ENCODE results near the gene METTL9. TPM values are rescaled to one million over a fixed set of nuclear protein-coding genes. Genes with fewer than 3 reads are reported as not detected.
"Not testable (repeated sequence)": the region's sequence is repeated elsewhere in the genome, so short reads cannot be mapped to it uniquely, and the experiment has no call there.

Gene METTL9
- total RNA-seq, 2 donors from 2014 or later = 79.0 to 80.3 TPM

GRCh38 chr16:21564367-21564766, 35.0 kb upstream of the METTL9 start:
- H3K4me3 Mint-ChIP-seq; H3K9me3 ChIP-seq (ENCODE audit: control insufficient read depth, low read length, poor library complexity, severe bottlenecking); ATAC-seq; DNase-seq; H3K36me3 Mint-ChIP-seq (ENCODE audit: low read depth): not testable (repeated sequence)
- Mint-ChIP-seq H3K27me3 (peaks cover 23% of the 10 kb centered on the region), H3K4me1 (peaks cover 16% of the 10 kb centered on the region), H3K27ac (peak overlapping the region; percentile 89)

DNA sequence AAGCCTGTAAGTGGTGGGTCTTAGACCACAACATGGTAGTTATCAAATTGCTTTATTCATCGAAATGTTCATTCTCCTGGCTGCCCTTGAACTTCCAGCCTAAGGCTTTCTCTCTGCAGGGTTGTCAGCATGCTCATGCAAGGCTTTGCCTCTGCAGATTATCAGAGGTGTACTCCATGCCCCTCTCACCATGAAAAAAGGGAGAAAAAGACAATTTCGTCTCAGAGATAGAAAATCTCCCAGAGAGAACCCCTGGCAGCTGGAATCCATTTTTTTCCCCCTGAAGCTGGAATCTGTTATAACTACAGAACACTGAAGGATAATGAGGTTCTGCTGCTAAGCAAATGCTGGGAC, 33.9 kb upstream of the METTL9 start:
- no peaks in the 10 kb centered on the region for H3K9me3 ChIP-seq (ENCODE audit: control insufficient read depth, low read length, poor library complexity, severe bottlenecking)
- peaks cover 29% of the 10 kb centered on the region for H3K27me3 Mint-ChIP-seq
- H3K4me3 Mint-ChIP-seq = no peak overlapping the region
- H3K27ac Mint-ChIP-seq = peak overlapping the region; percentile 89
- ATAC-seq = no peak
- H3K36me3 Mint-ChIP-seq (ENCODE audit: low read depth) = peaks cover 3% of the 10 kb centered on the region
- no peak for DNase-seq
- peaks cover 14% of the 10 kb centered on the region for H3K4me1 Mint-ChIP-seq

DNA sequence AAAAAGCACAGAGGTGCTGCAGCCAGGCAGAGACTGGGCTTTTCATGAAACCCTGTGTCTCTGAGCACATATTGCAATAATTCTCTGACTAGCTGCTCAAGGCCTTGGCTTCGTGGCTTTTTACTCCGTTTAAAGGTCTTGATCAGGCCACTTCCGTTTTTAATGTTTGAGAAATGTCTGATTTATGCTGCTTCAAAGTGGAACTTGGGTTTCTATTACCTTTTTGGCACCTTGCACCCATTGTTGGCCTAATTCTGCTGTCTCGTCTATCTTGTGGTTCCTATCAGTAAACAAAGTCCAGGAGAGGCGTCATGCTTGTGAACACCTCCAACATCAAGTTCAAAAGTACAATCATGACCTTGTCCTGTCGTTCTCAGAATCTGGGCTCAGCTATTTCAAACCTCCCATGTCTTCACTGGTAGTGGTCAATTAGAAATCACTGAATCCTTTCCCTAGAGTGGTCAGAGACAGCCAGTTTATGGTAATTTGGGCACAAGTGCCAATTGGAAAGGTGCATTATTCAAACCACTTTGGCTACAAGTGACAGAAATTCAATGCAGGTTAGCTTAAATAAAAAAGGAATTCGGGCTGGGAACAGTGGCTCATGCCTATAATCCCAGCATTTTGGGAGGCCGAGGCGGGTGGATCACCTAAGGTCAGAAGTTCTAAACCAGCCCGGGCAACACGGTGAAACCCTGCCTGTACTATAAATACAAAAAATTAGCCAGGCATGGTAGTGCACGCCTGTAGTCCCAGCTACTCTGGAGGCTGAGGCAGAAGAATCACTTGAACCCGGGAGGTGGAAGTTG, 33.3 kb upstream of the METTL9 start:
- DNase-seq = no peak
- ATAC-seq = peak; percentile 55
- peak overlapping the region; percentile 89 for H3K27ac Mint-ChIP-seq

GRCh38 chr16:21566891-21567414, 32.4 kb upstream of the METTL9 start:
- no peaks in the 10 kb centered on the region for H3K9me3 ChIP-seq (ENCODE audit: control insufficient read depth, low read length, poor library complexity, severe bottlenecking)
- H3K27me3 Mint-ChIP-seq = peaks cover 44% of the 10 kb centered on the region
- ATAC-seq = no peak
- no peak for DNase-seq
- H3K36me3 Mint-ChIP-seq (ENCODE audit: low read depth) = peaks cover 6% of the 10 kb centered on the region
- peaks cover 16% of the 10 kb centered on the region for H3K4me1 Mint-ChIP-seq
- H3K4me3 Mint-ChIP-seq = no peak overlapping the region
- H3K27ac Mint-ChIP-seq = peak overlapping the region; percentile 68

More for the DNA sequence above, 33.3 kb upstream of the METTL9 start:
- H3K27me3 Mint-ChIP-seq = peaks cover 35% of the 10 kb centered on the region
- no peak overlapping the region for H3K4me3 Mint-ChIP-seq
- H3K36me3 Mint-ChIP-seq (ENCODE audit: low read depth) = peaks cover 3% of the 10 kb centered on the region
- no peaks in the 10 kb centered on the region for H3K9me3 ChIP-seq (ENCODE audit: control insufficient read depth, low read length, poor library complexity, severe bottlenecking)
- peaks cover 14% of the 10 kb centered on the region for H3K4me1 Mint-ChIP-seq

- Mint-ChIP-seq H3K4me1 (peaks cover 17% of the 10 kb centered on the region), H3K27me3 (peaks cover 45% of the 10 kb centered on the region)
- H3K27ac Mint-ChIP-seq; H3K4me3 Mint-ChIP-seq; H3K36me3 Mint-ChIP-seq (ENCODE audit: low read depth); H3K9me3 ChIP-seq (ENCODE audit: control insufficient read depth, low read length, poor library complexity, severe bottlenecking); DNase-seq; ATAC-seq: not testable (repeated sequence)
These were observed 31.9 kb upstream of the METTL9 start for GRCh38 chr16:21567496-21567895.

DNA sequence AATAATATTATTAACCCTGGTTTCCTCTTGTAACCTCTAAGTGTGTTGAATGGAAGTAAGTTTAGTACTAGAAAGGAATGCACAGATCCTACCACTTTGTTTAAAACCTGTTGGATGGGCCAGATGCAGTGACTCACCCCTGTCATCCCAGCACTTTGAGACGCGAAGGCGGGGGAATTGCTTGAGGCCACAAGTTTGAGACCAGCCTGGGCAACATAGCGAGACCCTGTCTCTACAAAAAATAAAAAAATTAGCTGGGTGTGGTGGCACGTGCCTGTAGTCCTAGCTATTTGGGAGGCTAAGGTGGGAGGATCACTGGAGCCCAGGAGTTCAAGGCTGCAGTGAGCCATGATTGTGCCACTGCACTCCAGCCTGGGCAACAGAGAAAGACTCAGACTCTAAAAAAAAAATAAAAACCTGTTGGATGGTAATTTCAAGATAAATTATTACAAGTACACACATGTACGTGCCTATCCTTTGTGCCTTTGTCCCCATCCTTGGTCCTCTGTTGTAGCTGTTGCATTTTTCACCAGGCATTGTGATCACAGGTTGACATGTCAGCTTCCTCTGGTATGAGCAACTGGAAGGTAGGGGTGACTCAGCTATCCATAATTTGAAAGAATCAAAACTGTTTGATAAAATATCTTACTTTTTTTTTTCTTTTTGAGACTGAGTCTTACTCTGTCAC, 30.7 kb upstream of the METTL9 start:
- H3K27ac Mint-ChIP-seq = no peak overlapping the region

GRCh38 chr16:21570676-21571017, 28.7 kb upstream of the METTL9 start:
- no peaks in the 10 kb centered on the region for H3K9me3 ChIP-seq (ENCODE audit: control insufficient read depth, low read length, poor library complexity, severe bottlenecking)
- Mint-ChIP-seq H3K4me3 (no peak overlapping the region), H3K27ac (peak overlapping the region; percentile 72), H3K36me3 (ENCODE audit: low read depth) (peaks cover 6% of the 10 kb centered on the region), H3K4me1 (peaks cover 12% of the 10 kb centered on the region), H3K27me3 (peaks cover 45% of the 10 kb centered on the region)
- no peak for DNase-seq
- no peak for ATAC-seq

More for the DNA sequence above, 30.7 kb upstream of the METTL9 start:
- peaks cover 6% of the 10 kb centered on the region for H3K36me3 Mint-ChIP-seq (ENCODE audit: low read depth)
- peaks cover 17% of the 10 kb centered on the region for H3K4me1 Mint-ChIP-seq
- ATAC-seq (no peak), DNase-seq (no peak)
- H3K27me3 Mint-ChIP-seq = peaks cover 45% of the 10 kb centered on the region
- no peaks in the 10 kb centered on the region for H3K9me3 ChIP-seq (ENCODE audit: control insufficient read depth, low read length, poor library complexity, severe bottlenecking)
- H3K4me3 Mint-ChIP-seq = no peak overlapping the region

- H3K4me3 Mint-ChIP-seq; H3K4me1 Mint-ChIP-seq; H3K36me3 Mint-ChIP-seq (ENCODE audit: low read depth); DNase-seq; ATAC-seq; H3K9me3 ChIP-seq (ENCODE audit: control insufficient read depth, low read length, poor library complexity, severe bottlenecking); H3K27ac Mint-ChIP-seq: not testable (repeated sequence)
- peaks cover 44% of the 10 kb centered on the region for H3K27me3 Mint-ChIP-seq
These were observed 25.9 kb upstream of the METTL9 start for GRCh38 chr16:21573506-21573905.

DNA sequence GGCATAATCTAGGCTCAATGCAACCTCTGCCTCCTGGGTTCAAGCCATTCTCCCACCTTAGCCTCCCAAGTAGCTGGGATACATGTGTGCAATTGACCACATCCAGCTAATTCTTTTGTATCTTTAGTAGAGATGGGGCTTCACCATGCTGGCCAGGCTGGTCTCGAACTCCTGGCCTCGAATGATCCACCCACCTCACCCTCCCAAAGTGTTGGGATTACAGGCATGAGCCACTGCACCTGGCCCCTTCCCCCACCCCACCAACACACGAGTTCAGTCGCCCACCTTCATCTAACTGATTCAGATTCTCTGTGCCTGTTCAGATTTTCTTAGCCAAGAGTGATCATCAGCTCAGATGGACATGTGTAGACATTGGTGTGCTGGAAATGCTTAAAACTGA, 25.0 kb upstream of the METTL9 start:
- H3K36me3 Mint-ChIP-seq (ENCODE audit: low read depth) = peaks cover 4% of the 10 kb centered on the region
- peaks cover 44% of the 10 kb centered on the region for H3K27me3 Mint-ChIP-seq
- DNase-seq (no peak), ATAC-seq (no peak)
- no peak overlapping the region for H3K27ac Mint-ChIP-seq
- H3K9me3 ChIP-seq (ENCODE audit: control insufficient read depth, low read length, poor library complexity, severe bottlenecking) = no peaks in the 10 kb centered on the region
- H3K4me3 Mint-ChIP-seq = no peak overlapping the region
- peaks cover 5% of the 10 kb centered on the region for H3K4me1 Mint-ChIP-seq

GRCh38 chr16:21576323-21576722, 23.1 kb upstream of the METTL9 start:
- ATAC-seq; H3K4me1 Mint-ChIP-seq; H3K9me3 ChIP-seq (ENCODE audit: control insufficient read depth, low read length, poor library complexity, severe bottlenecking); H3K36me3 Mint-ChIP-seq (ENCODE audit: low read depth); DNase-seq; H3K4me3 Mint-ChIP-seq; H3K27ac Mint-ChIP-seq: not testable (repeated sequence)
- H3K27me3 Mint-ChIP-seq = peaks cover 31% of the 10 kb centered on the region

DNA sequence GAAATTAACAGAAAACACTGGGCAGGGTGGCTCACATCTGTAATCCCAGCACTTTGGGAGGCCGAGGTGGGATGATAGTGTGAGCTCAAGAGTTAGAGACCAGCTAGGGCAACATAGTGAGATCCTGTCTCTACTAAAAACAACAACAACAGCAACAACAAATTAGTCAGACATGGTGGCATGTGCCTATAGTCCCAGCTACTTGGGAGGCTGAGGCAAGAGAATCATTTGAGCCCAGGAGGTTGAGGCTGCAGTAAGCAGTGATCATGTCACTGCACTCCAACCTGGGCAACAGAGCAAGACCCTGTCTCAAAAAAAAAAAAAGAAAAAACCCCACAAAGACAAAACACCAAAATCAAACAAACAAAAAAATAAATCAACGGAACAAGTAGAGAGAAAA, 21.9 kb upstream of the METTL9 start:
- H3K4me3 Mint-ChIP-seq; H3K4me1 Mint-ChIP-seq; H3K9me3 ChIP-seq (ENCODE audit: control insufficient read depth, low read length, poor library complexity, severe bottlenecking); ATAC-seq; H3K36me3 Mint-ChIP-seq (ENCODE audit: low read depth); DNase-seq; H3K27ac Mint-ChIP-seq: not testable (repeated sequence)
- peaks cover 23% of the 10 kb centered on the region for H3K27me3 Mint-ChIP-seq

DNA sequence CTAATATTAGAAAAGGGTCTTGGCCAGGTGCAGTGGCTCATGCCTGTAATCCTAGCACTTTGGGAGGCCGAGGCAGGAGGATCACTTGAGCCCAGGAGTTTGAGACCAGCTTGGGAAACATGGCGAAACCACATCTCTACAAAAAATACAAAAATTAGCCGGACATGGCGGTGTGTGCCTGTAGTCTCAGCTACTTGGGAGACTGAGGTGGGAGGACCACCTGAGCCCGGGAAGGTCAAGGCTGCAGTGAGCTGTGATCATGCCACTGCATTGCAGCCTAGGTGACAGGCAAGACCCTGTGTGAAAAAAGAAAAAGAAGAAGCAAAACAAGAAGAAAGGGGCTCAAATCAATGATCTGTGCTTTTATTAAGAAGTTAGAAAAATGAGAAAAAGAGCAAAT, 21.1 kb upstream of the METTL9 start:
- H3K4me3 Mint-ChIP-seq; DNase-seq; H3K9me3 ChIP-seq (ENCODE audit: control insufficient read depth, low read length, poor library complexity, severe bottlenecking); H3K4me1 Mint-ChIP-seq; H3K27ac Mint-ChIP-seq; H3K36me3 Mint-ChIP-seq (ENCODE audit: low read depth); ATAC-seq: not testable (repeated sequence)
- peaks cover 23% of the 10 kb centered on the region for H3K27me3 Mint-ChIP-seq

- not testable (repeated sequence) for H3K4me3 Mint-ChIP-seq; DNase-seq; H3K36me3 Mint-ChIP-seq (ENCODE audit: low read depth); H3K27ac Mint-ChIP-seq; ATAC-seq; H3K4me1 Mint-ChIP-seq; H3K9me3 ChIP-seq (ENCODE audit: control insufficient read depth, low read length, poor library complexity, severe bottlenecking)
- peaks cover 23% of the 10 kb centered on the region for H3K27me3 Mint-ChIP-seq
These were observed 19.2 kb upstream of the METTL9 start for GRCh38 chr16:21580131-21580530.
